Mesothelial cell of epicardium (in vitro differentiated cells): Measurements from ENCODE around the gene HTR2A. TPM values are rescaled to one million over a fixed set of nuclear protein-coding genes. Genes with fewer than 3 reads are reported as not detected.
A peak's percentile ranks its signal among the peaks of the same experiment; 100 is the strongest.

ENCODE experiments used
- DNase-seq, 2 experiments: peaks; one replicate each; pipeline ENCODE4 v3.0.0; 2021; ENCODE audit warnings: low spot score in 2 of 2; ENCODE audit not compliant: unreplicated experiment in 2 of 2
- H3K27ac Mint-ChIP-seq: 2 replicates; pipeline ENCODE4 v1.8.0; 2021; ENCODE audit warnings: mixed read lengths
- H3K27me3 Mint-ChIP-seq: 2 replicates; pipeline ENCODE4 v1.8.0; 2021; ENCODE audit warnings: low read depth, mixed read lengths
- H3K36me3 Mint-ChIP-seq: 2 replicates; pipeline ENCODE4 v1.8.0; 2021; ENCODE audit warnings: mixed read lengths
- H3K4me1 Mint-ChIP-seq: 2 replicates; pipeline ENCODE4 v1.8.0; 2021; ENCODE audit warnings: mixed read lengths
- H3K4me3 Mint-ChIP-seq: 2 replicates; pipeline ENCODE4 v1.8.0; 2021; ENCODE audit warnings: mild to moderate bottlenecking, moderate library complexity, mixed read lengths
- H3K9me3 Mint-ChIP-seq: 2 replicates; pipeline ENCODE4 v1.8.0; 2021; ENCODE audit warnings: mixed read lengths
- CTCF ChIP-seq: fragments of 200-600 bp; sonication (generic); IDR thresholded peaks from one replicate; pipeline ENCODE4 v1.5.0; 2021; ENCODE audit warnings: antibody characterized with exemption; ENCODE audit not compliant: unreplicated experiment
- total RNA-seq: library from RNA; stranded (reverse); gene quantifications from 3 replicates; pipeline ENCODE4 v1.2.1, GENCODE V29; 2021

Gene HTR2A
- total RNA-seq, 1 donor from 2014 or later = 0.83 TPM

- no peak overlapping the region for H3K4me3 Mint-ChIP-seq
- peaks cover 30% of the 10 kb centered on the region for H3K27me3 Mint-ChIP-seq
- H3K4me1 Mint-ChIP-seq = no peaks in the 10 kb centered on the region
- H3K9me3 Mint-ChIP-seq = no peaks in the 10 kb centered on the region
- H3K27ac Mint-ChIP-seq = no peak overlapping the region
- no peak for TF ChIP-seq CTCF
- H3K36me3 Mint-ChIP-seq = no peaks in the 10 kb centered on the region
- DNase-seq = no peak
Observed at GRCh38 chr13:46874006-46874405, 22.8 kb downstream of the HTR2A start.

- DNase-seq = no peak
- H3K27ac Mint-ChIP-seq = no peak overlapping the region
- H3K36me3 Mint-ChIP-seq = no peaks in the 10 kb centered on the region
- peaks cover 15% of the 10 kb centered on the region for H3K27me3 Mint-ChIP-seq
- TF ChIP-seq CTCF = no peak
- H3K9me3 Mint-ChIP-seq = no peaks in the 10 kb centered on the region
- H3K4me3 Mint-ChIP-seq = no peak overlapping the region
- H3K4me1 Mint-ChIP-seq = peaks cover under 1% of the 10 kb centered on the region
Observed at GRCh38 chr13:46871557-46871956, 25.3 kb downstream of the HTR2A start.

GRCh38 chr13:46868091-46868490 lies 28.8 kb downstream of the HTR2A start:
- TF ChIP-seq CTCF = no peak
- H3K4me1 Mint-ChIP-seq = peaks cover 11% of the 10 kb centered on the region
- no peaks in the 10 kb centered on the region for H3K36me3 Mint-ChIP-seq
- no peak overlapping the region for H3K27ac Mint-ChIP-seq
- no peak for DNase-seq
- H3K27me3 Mint-ChIP-seq = peaks cover 13% of the 10 kb centered on the region
- no peaks in the 10 kb centered on the region for H3K9me3 Mint-ChIP-seq
- H3K4me3 Mint-ChIP-seq = no peak overlapping the region

- Mint-ChIP-seq H3K9me3 (no peaks in the 10 kb centered on the region), H3K27ac (peak overlapping the region; percentile 63)
- peak; percentile 21 to 46 for DNase-seq
Observed at GRCh38 chr13:46866150-46866549, 30.7 kb downstream of the HTR2A start.

GRCh38 chr13:46864941-46865340 lies 31.9 kb downstream of the HTR2A start:
- DNase-seq = no peak
- TF ChIP-seq CTCF = no peak
- peaks cover 16% of the 10 kb centered on the region for H3K4me1 Mint-ChIP-seq
- H3K27me3 Mint-ChIP-seq = no peaks in the 10 kb centered on the region
- H3K9me3 Mint-ChIP-seq = no peaks in the 10 kb centered on the region
- no peaks in the 10 kb centered on the region for H3K36me3 Mint-ChIP-seq
- no peak overlapping the region for H3K27ac Mint-ChIP-seq
- H3K4me3 Mint-ChIP-seq = no peak overlapping the region

More at GRCh38 chr13:46866150-46866549, 30.7 kb downstream of the HTR2A start:
- Mint-ChIP-seq H3K27me3 (peaks cover 2% of the 10 kb centered on the region), H3K4me3 (no peak overlapping the region), H3K36me3 (no peaks in the 10 kb centered on the region), H3K4me1 (peaks cover 11% of the 10 kb centered on the region)
- no peak for TF ChIP-seq CTCF

- Mint-ChIP-seq H3K4me1 (peaks cover 16% of the 10 kb centered on the region), H3K27me3 (peaks cover 11% of the 10 kb centered on the region), H3K9me3 (no peaks in the 10 kb centered on the region), H3K36me3 (no peaks in the 10 kb centered on the region), H3K27ac (no peak overlapping the region), H3K4me3 (no peak overlapping the region)
- DNase-seq = no peak
- TF ChIP-seq CTCF = no peak
Observed at GRCh38 chr13:46861959-46862358, 34.9 kb downstream of the HTR2A start.
